Fibroblast of pulmonary artery (primary cell): ENCODE results near the gene CCRL2.

Experiments
- DNase-seq: peaks from one replicate; pipeline ENCODE4 v3.0.0-alpha.2; 2010; ENCODE audit warnings: low read depth
- H3K4me3 ChIP-seq: replicated peaks from 2 replicates; pipeline ENCODE4 v1.5.1; 2011; ENCODE audit warnings: low read depth, mild to moderate bottlenecking, control low read depth, low read length, moderate library complexity
- TF ChIP-seq, protein P1 (sequence below): IDR thresholded peaks from 2 replicates; pipeline ENCODE4 v1.5.1; 2011; ENCODE audit warnings: mild to moderate bottlenecking, control low read depth, low read length, inconsistent platforms; ENCODE audit errors: missing control alignments

The CCRL2 gene

DNA sequence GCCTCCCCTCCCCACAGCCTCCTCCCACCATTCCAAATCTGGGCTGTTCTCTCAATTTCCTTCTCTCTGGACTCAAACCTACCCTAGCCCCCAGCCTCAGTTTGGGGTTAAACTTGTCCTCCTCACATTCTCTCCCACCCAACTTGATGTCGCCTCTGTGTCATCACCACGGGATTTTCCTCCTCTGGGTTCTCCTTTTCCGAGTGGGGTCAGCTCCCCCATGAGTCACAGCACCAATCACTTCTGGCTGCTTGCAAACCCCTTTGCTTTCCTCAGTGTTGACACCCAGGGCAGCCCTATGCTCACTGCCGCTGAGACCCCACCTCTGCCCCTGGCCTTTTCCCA is 644 bp upstream of the CCRL2 start:
- no peak for DNase-seq
- no peak overlapping the region for H3K4me3 ChIP-seq
- TF ChIP-seq, protein P1, sequence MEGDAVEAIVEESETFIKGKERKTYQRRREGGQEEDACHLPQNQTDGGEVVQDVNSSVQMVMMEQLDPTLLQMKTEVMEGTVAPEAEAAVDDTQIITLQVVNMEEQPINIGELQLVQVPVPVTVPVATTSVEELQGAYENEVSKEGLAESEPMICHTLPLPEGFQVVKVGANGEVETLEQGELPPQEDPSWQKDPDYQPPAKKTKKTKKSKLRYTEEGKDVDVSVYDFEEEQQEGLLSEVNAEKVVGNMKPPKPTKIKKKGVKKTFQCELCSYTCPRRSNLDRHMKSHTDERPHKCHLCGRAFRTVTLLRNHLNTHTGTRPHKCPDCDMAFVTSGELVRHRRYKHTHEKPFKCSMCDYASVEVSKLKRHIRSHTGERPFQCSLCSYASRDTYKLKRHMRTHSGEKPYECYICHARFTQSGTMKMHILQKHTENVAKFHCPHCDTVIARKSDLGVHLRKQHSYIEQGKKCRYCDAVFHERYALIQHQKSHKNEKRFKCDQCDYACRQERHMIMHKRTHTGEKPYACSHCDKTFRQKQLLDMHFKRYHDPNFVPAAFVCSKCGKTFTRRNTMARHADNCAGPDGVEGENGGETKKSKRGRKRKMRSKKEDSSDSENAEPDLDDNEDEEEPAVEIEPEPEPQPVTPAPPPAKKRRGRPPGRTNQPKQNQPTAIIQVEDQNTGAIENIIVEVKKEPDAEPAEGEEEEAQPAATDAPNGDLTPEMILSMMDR = no peak

DNA sequence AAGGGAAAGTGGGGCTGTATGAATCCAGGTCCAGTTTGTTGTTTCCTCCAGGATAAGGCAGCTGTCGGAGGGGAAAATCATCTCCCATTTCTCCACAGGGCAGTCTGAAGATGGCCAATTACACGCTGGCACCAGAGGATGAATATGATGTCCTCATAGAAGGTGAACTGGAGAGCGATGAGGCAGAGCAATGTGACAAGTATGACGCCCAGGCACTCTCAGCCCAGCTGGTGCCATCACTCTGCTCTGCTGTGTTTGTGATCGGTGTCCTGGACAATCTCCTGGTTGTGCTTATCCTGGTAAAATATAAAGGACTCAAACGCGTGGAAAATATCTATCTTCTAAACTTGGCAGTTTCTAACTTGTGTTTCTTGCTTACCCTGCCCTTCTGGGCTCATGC is 911 bp downstream of the CCRL2 start:
- TF ChIP-seq, protein P1 = no peak
- no peak overlapping the region for H3K4me3 ChIP-seq
- DNase-seq = no peak

DNA sequence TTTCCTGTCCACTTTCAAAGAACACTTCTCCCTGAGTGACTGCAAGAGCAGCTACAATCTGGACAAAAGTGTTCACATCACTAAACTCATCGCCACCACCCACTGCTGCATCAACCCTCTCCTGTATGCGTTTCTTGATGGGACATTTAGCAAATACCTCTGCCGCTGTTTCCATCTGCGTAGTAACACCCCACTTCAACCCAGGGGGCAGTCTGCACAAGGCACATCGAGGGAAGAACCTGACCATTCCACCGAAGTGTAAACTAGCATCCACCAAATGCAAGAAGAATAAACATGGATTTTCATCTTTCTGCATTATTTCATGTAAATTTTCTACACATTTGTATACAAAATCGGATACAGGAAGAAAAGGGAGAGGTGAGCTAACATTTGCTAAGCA is 1.8 kb downstream of the CCRL2 start:
- DNase-seq = no peak
- TF ChIP-seq, protein P1 = no peak
- H3K4me3 ChIP-seq = no peak overlapping the region

DNA sequence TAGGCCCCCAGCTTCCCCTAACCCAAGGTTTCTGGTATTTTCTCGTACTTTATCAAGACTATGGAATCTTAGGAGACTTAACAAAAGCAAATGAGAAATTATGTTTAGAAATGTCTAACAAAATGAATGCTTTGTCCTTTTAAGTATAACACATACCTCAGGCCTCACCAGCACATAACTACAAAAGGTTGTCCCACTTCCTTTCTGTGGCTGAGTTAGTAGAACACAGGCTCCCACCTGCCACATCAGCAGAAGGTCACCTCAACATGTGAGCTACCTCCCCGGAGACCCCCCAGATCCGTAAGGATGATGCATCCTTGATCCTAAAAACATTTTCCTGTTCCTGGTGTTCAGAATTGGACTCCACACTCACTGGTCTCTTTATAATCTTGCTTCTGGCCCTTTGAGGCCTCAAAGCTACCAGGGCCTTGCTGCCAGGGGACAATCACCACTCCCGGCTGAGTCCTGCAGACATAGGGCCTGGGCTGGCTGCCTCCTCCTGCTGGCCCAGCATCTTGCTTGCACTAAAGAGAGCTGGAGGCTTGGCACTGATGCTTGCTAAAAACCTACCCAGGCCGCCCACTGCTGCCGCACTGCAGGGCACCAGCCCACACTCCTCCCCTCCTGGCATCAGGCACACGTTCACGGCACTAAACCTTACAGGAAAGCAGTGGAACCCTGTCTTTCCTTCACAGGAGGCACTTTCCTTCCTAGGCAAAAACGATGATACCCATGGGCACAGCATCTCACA is 2.9 kb downstream of the CCRL2 start:
- no peak for DNase-seq
- no peak overlapping the region for H3K4me3 ChIP-seq
- TF ChIP-seq, protein P1 = no peak

DNA sequence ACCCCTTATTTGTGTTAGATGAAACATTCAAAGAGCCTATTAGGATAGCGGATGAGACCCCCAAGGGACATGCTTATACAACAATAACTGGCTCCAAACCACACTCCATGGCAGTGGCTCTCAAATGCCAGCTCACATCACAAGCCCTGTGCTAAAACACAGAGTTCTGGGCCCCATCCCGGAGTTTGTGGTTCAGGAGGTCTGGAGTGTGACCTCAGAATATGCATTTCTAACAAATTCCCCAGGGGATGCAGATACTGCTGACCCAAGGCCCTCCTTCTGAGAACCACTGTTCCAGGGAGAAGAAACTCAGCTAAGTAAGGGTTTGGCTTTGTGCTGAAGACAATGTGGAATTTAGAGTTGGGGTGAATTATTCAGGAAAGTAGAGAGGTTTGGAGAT is 3.6 kb downstream of the CCRL2 start:
- no peak overlapping the region for H3K4me3 ChIP-seq
- DNase-seq = no peak
- TF ChIP-seq, protein P1 = no peak

DNA sequence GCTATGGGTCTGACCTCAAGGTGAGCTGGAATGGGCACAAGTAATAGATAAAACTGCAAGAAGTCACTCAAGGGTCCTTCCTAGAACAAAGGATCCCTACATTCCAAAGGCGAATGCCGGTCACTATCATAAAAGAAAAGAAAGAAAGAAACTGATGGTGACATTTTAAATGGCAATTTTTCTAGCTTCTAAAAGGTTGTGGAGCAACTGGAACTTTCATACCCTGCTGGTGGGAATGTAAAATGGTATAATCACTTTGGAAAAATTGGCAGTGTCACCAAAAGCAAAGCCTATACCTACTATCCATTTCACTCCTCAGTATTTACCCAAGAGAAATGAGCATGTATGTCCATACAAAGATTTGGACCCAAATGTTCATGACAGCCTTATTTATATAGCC is 4.2 kb downstream of the CCRL2 start:
- TF ChIP-seq, protein P1 = no peak
- H3K4me3 ChIP-seq = no peak overlapping the region

DNA sequence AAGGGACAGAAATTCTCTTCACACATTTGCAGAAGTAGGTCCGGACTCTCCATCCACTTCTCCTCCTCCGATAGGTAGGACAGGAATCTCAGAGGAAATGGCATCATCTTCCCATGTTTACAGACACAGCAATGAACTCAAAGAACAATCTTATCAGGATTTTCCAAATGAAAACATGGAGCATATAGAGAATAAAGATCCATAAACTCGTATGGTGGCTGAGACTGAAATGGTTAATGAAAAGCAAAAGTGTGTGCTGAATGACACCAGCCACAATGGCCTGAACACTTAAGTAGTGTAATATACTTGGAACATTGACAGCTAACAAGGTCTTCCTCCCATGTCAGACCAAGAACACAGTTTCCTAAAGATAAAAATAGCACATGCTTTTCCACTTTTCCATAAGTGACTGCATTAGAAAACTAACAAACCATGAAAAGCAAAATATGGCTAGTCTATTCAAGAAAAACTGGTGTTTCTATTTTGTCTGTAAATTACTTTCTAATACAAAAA is 5.8 kb downstream of the CCRL2 start:
- no peak overlapping the region for H3K4me3 ChIP-seq
- TF ChIP-seq, protein P1 = no peak
- no peak for DNase-seq

More for the DNA sequence above, 4.2 kb downstream of the CCRL2 start:
- no peak for DNase-seq
